ENCODE results near the gene ULBP1.
"Not testable (repeated sequence)": the region's sequence is repeated elsewhere in the genome, so short reads cannot be mapped to it uniquely, and the experiment has no call there.

Gene ULBP1, protein sequence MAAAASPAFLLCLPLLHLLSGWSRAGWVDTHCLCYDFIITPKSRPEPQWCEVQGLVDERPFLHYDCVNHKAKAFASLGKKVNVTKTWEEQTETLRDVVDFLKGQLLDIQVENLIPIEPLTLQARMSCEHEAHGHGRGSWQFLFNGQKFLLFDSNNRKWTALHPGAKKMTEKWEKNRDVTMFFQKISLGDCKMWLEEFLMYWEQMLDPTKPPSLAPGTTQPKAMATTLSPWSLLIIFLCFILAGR

GRCh38 chr6:149963462-149964307 lies at the start of gene ULBP1:
Gene ULBP1, plus strand, starts transcription at chr6:149963943. Its CDS starts 107 bp downstream, at chr6:149964050.
- DNase-seq, result no peak

DNA sequence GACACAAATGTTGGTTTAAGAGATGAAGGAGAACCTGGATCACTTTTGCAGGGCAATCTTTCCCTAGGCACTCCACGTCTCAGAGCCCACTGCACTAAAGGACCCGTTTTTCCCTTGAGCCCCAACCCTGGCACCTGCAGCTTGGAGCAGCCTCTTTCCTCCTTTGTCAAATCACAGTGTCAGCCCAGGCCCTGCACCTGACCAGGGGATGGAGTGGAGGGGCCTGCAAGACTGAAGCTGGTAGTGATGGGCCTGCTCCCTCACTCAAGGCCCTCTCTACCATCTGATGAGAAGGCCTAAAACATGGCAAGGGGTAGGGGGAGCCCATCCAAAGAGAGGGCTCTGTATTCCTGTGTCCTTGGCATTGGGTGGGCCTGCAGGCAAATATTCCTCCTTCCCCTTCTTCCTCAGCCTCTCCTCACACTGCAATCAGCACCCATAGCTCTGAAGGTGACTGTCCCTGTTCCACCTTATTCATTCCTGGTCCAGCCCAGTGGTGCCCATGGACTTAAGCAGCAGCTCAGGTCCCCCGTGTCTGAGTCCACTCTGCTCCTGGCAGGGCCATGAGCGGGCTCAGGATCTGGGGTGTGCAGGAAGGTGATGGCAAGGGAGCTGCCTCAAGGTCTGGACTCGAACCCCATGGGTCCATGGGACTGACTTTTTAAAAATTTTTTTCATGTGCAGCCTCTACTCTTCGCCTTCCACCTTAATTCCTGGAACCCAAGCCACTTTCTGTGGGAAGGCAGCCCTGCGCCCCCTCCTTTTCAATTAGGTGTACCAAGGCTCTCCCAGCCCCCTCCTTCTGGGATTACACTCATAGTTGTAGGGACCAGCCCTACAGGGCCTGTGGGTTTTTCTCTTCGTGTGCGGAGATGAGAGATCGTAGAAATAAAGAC lies 47.5 kb upstream of the ULBP1 start:
- DNase-seq, result no peak

GRCh38 chr6:149917679-149918078 lies 46.1 kb upstream of the ULBP1 start:
- no peak for DNase-seq

- no peak for DNase-seq
Observed at GRCh38 chr6:149918151-149918905, 45.4 kb upstream of the ULBP1 start.

GRCh38 chr6:149919126-149919833 lies 44.5 kb upstream of the ULBP1 start:
- DNase-seq, result not testable (repeated sequence)

- no peak for DNase-seq
Observed at GRCh38 chr6:149919834-149920225, 43.9 kb upstream of the ULBP1 start.

GRCh38 chr6:149921361-149921760 lies 42.4 kb upstream of the ULBP1 start:
- no peak for DNase-seq

GRCh38 chr6:149922091-149922490 lies 41.7 kb upstream of the ULBP1 start:
- not testable (repeated sequence) for DNase-seq

DNA sequence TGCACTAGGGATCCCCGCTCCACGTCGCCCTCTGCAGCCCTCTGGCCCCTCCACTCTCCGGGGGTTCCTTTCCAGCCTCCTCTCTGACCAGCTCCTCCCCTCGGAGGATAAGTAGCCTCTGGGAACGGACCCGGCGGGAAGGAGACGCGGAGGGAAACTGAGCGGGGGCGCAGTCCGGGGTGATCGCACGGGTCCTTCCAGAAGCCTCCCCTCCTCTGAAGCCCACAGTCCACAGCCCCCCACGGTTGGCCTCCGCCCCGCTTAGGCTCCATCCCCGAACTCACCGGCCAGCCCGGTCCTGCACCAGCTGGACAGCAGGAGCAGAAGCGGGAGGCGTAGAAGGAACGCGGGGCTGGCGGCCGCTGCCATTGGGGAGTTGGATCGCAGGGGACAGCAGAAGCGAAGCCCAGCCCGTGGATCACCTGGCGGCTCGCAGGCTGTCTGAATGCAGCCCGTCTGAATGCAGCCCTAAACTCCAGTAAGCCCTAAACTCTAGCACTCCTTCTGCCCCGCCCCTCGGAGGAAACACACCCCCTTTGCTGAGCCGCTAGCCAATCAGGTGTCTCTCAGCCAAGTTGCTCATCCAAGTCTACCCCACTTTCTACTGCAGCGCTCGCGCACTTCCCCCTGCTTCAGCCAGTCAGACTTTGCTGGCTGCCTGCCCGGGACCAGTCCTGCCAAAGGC lies 41.0 kb upstream of the ULBP1 start, which contains the start of gene RAET1G:
Gene RAET1G (minus strand): TSS at position 480 of the 685 bp plus-strand sequence. CDS start 111 bp downstream, at position 369.
- DNase-seq, result peak; percentile 65

DNA sequence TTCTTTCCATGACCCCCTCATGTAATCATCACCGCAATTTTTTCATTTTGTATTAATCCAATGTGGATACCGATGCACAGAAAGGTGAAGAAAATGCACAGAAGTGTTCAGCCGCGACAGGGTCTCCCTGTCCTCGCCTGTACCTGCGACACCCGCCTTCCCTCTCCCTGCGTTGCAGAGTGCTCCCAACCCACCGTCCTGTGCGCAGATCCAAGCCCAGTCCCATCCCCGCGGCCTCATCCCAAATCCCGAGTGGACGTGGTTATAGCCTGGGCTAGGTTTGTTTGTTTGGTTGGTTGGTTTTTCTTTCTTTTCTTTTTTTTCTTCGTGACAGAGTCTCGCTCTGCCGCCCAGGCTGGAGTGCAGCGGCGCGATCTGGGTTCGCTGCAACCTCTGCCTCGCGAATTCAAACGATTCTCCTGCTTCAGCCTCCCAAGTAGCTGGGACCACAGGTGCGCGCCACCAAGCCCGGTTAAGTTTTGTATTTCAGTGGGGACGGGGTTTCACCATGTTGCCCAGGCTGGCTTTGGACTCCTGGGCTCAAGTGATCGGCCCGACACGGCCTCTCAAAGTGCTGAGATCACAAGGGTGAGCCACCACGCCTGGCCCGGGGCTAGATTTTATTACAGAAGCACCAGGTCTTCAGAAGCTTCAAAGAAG lies 40.3 kb upstream of the ULBP1 start:
- no peak for DNase-seq

DNA sequence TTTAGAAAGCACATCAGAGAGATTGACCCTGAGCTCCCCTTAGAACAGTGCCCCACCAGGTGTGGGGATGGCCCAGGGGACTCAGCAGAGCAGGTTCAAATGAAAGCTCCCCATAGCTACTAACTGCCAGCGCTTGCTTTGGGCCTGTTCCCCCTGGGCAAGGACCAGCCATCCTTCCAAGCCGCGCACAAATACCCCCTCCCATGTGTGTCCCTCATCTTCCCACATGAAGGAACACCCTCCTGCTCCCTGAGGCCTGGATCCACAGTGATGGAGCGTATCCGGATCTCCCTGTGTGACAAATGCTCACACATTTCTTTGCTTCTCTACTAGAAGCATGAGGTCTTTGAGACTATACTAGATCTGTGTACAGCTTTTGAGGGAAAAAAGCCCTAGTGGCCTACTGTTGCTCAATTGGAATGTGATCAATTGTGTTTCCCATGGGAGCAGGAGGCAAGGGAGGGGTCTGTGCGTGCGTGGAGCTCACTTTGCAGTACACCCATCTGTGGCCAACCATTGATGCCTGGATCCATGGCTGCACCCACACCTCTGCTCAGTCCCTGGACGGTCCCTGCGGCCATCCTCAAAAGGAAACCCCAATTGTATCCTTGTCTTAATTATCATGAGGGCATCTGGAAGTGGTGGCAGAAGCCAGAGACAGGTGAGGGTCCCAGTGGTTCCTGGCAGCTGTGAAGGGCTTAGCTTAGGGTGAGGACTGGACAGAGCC lies 39.4 kb upstream of the ULBP1 start:
- DNase-seq, result no peak

DNA sequence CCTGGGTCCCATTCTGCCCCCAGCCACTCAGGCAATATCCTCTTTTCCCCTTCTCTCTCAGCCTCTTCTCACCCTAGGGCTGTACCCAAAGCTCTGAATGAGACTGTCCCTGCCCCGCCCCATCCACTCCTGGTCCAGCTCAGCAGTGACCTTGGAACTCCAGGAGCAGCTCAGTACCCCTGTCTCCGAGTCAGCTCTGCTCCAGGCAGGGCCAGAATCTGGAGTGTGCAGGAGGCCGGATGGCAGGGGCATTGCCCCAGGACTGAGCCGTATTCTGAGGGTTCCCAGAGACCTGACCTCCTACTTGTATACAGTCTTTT lies 38.9 kb upstream of the ULBP1 start:
- DNase-seq, result no peak

DNA sequence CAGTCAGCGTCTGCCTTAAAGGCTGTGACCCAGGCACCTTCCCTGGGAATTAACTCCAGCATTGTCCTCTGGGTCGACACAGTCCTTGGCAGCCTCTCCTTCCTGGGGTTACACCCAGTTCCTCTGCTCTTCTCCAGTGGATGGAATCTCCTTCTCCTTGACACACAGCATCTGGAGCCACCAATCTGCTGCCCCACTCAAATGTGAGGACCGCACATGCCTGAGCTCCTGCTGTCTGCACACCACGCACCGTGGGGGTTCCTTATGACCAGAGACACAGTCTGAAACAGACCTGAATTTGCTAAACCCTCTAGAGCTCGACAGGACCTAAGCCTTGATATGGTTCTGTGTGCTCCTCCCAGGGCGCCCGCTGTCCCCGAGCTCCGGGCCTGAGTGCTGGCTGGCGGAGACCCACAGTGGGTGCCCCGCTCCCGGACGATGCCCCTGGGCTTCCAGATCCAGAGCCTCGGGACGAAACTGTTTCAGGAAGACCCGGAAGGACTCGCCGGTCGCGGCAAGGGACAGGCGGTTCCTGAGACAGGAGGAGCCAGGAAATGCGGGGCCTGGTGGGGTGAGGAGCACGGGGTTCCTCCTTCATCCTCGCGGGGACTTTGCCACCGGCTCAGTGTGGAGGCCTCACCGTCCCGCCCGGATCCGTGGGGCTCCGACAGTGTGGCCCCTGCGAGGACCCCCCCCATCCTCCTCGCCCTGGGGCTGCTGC lies 38.3 kb upstream of the ULBP1 start:
- no peak for DNase-seq

DNA sequence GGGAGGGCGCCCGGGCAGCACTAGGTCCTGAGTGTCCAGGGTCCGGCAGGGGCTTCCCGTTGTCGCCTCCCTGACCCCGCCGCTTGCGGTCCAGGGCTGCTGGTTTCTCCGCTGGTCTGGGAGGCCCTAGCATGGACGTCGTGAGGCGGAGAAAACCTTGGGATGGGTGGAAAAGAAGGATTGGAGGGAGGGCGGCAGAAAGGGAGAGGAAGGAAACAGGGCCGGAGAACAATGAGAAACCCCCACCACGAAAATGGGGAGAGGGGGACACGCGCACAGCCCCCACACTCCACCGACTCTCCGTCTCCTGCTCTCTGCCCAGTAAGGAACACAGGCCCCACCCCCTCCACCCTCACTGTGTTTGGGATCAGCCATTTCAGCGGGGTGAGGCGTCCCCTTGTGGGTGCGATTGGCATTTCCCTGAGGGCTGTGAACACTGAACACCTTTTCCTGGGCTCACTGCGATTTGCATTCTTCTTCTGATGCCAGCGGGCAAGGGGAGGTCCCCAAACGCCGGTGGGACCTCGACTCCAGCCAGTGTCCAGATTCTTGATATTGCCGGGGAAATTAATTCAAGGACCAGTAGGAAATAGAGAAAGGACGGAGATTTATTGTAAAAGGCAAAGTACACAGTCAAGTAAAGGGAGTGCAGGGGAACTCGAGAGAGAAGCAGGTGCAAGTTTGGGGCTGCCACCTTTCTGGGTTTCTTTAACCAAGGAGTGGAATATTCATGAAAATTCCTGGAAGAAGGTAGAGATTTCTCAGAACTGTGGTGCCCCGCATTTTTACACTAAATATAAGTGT lies 37.6 kb upstream of the ULBP1 start:
- peak; percentile 17 for DNase-seq

DNA sequence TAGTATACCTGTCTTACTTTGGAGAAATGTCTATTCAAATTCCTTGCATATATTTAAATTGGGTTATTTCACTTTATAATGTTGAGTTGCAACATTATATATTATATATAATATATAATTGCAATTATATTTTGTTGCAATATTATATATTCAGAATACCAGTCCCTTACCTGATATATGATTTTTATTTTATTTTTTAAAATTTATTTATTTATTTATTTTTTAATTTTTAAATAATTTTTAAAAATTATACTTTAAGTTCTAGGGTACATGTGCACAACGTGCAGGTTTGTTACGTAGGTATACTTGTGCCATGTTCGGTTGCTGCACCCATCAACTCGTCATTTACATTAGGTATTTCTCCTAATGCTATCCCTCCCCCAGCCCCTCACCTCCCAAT lies 36.7 kb upstream of the ULBP1 start:
- not testable (repeated sequence) for DNase-seq

DNA sequence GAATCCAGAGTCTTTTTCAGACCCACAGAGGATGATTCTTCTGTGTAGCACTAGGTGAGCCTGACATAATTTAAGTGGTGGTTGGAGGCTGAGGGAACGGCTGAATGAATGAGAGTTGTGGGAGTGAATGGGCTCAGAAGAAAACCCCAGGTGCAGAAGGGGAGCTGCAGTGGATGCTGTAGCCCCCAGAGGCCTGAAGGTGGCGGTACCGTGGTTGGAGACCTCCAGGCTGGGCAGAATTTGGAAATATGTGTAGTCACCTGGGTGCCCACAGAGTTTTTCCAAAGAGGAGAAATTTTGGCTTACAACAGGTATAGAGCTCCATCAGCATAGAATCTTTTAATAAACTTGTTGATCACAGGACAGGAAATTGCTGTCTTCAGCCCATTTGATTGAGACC lies 34.3 kb upstream of the ULBP1 start:
- DNase-seq, result no peak

- no peak for DNase-seq
Observed at GRCh38 chr6:149931501-149931900, 32.2 kb upstream of the ULBP1 start.

DNA sequence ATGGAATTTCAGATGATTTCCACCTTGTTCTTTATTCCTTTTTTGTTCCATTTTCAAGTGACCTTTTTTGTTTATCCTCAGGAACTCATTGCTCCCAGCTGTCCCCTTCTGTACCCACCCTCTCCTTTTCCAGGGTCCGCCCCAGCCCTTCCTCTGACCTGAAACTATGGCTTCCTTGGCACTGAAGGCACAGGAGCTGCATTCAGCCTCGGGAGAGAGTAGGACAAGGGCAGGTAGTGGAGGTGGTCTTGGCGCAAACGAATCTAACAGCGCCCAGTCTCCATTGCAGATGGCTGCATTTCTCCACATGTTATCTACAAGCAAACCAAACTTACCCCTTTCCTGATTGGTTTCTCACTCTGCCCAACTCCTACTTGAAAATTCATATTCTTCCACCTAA lies 30.7 kb upstream of the ULBP1 start:
- no peak for DNase-seq

All from GOT3 (cell line).